Sigmoid colon (tissue), 7 donors: Measurements from ENCODE around the gene SND1. TPM values are rescaled to one million over a fixed set of nuclear protein-coding genes. Genes with fewer than 3 reads are reported as not detected.

Experiments
- DNase-seq: peaks from one replicate; pipeline ENCODE4 v3.0.0-alpha.2; 2019
- H3K27ac ChIP-seq, 4 donors: fragments of 200-600 bp; sonication (generic); one replicate each; pipeline ENCODE4 v1.5.1; 2016 to 2019; ENCODE audit warnings: mild to moderate bottlenecking in 1 of 4
- H3K27me3 ChIP-seq, 3 donors: fragments of 200-600 bp; sonication (generic); one replicate each; pipeline ENCODE4 v1.5.1; 2019; ENCODE audit warnings: mild to moderate bottlenecking in 1 of 3
- H3K36me3 ChIP-seq, 4 donors: fragments of 200-600 bp; sonication (generic); one replicate each; pipeline ENCODE4 v1.5.1; 2016 to 2019
- H3K4me1 ChIP-seq, 4 donors: fragments of 200-600 bp; sonication (generic); one replicate each; pipeline ENCODE4 v1.5.1; 2017 to 2019
- H3K4me3 ChIP-seq, 4 donors: fragments of 200-600 bp; sonication (generic); one replicate each; pipeline ENCODE4 v1.5.1; 2017 to 2019; ENCODE audit warnings: mild to moderate bottlenecking in 2 of 4, moderate library complexity in 1 of 4
- H3K9me3 ChIP-seq, 4 donors: fragments of 200-600 bp in 3 of 4; sonication (generic) in 3 of 4; one replicate each; pipeline versions ENCODE4 v1.5.1 to v1.6.1; 2013 to 2019
- EP300 ChIP-seq, 4 donors: sonication (generic); formaldehyde crosslinking; IDR thresholded peaks; one replicate each; pipeline ENCODE4 v1.6.1; 2017; ENCODE audit warnings: antibody characterized with exemption in 4 of 4
- POLR2A ChIP-seq, 2 donors: fragments of 450-650 bp; IDR thresholded peaks; one replicate each; pipeline ENCODE4 v1.6.1; 2016; ENCODE audit warnings: antibody characterized with exemption in 2 of 2, mild to moderate bottlenecking in 2 of 2, moderate library complexity in 2 of 2
- POLR2AphosphoS5 ChIP-seq, 4 donors: sonication (generic); formaldehyde crosslinking; IDR thresholded peaks; one replicate each; pipeline ENCODE4 v1.6.1; 2017; ENCODE audit warnings: antibody characterized with exemption in 4 of 4
- WGBS, 2 donors: extraction: QIAGEN DNeasy Blood & Tissue Kit; methylation state at CpG; one replicate each; pipeline ENCODE4 v1.1.7; 2013; 5-methylcytosine and 5-hydroxymethylcytosine counted together
- intact Hi-C: fragments of 100-400 bp; cut with DNase I; formaldehyde crosslinking; loops from one replicate; pipeline ENCODE4 v1.15.1; 2023
- polyA plus RNA-seq, 3 donors: library from polyadenylated mRNA; stranded (reverse); fragments of 200-250 nt; gene quantifications; one replicate each; pipeline ENCODE4 v1.2.3, GENCODE V29; 2013
- total RNA-seq, 4 donors: library from RNA; depleted of rRNA; stranded (reverse); fragments of >200 nt; gene quantifications; one replicate each; pipeline ENCODE4 v1.1.0, GENCODE V29; 2016
- TF ChIP-seq, protein P1 (sequence below), 4 experiments: fragments of 450-650 bp in 3 of 4; fragments of 200-600 bp in 1 of 4; IDR thresholded peaks; one replicate each; pipeline ENCODE4 v1.5.1; 2016 to 2019; ENCODE audit warnings: antibody characterized with exemption in 4 of 4, mild to moderate bottlenecking in 3 of 4, moderate library complexity in 2 of 4
- donor health status: healthy with polysubstance abuse.
- donor health status: Bipolar disorder and iron deficiency.
- donor health status: healthy.

Gene SND1
- total and polyA plus RNA-seq, 7 donors: 30.6 to 93.4 (median 71.3) TPM

DNA sequence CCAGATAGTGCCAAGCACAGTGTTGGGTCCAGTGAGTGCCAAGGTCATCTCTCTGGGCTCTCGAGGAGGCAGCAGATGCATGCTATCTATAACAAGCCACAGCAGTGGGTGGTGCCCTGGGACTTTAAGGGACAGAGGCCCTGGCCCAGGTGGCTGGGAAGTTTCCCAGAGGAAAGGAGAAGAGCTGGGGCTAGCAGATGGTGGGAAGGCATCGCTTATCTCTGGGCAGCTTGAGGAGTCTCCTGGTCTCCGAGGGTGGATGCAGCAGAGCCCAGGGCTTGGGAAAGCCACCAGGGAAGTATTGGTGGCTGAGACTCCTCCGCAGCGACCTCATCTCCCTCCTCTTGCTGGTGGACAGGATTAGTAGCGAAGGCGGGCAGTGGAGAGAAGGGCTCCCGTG, 442.7 kb downstream of the SND1 start:
- intact Hi-C loops: no loop called here
- peaks cover 0 to 46% (median 22%) of the 10 kb centered on the region in 4 donors for H3K36me3 ChIP-seq

DNA sequence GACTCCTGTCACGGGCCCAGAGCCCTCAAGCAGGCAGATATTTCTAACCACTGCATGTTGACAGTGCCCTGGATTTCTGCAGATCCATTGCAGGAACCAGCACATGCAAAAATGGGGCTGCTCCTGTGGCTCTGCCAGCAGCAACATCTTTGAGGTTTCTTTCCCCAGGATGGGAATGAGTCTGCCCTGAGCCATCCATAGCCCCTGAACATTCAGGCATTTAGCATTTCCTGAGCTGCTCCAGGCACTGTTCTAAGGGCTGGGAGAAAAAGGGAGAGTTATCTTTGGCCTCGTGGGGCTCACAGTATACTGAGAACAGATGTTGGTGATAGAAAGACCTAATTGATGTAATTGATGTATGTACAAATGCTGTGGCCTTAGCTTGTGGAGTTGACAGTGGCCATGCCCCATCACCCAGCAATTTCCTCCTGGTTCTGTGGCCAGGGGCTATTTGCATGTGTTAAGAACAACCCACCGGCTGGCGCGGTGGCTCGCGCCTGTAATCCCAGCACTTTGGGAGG, 445.3 kb downstream of the SND1 start:
- H3K9me3 ChIP-seq: no peaks in the 10 kb centered on the region
- WGBS, 2 donors: 93 to 97% methylated on average over 7 of the region's 7 CpGs

More for the DNA sequence above, 442.7 kb downstream of the SND1 start:
- no peak overlapping the region for H3K4me3 ChIP-seq
- DNase-seq: no peak
- H3K27ac ChIP-seq: no peak overlapping the region
- H3K27me3 ChIP-seq: no peaks in the 10 kb centered on the region
- H3K4me1 ChIP-seq: no peaks in the 10 kb centered on the region
- TF ChIP-seq, protein P1, sequence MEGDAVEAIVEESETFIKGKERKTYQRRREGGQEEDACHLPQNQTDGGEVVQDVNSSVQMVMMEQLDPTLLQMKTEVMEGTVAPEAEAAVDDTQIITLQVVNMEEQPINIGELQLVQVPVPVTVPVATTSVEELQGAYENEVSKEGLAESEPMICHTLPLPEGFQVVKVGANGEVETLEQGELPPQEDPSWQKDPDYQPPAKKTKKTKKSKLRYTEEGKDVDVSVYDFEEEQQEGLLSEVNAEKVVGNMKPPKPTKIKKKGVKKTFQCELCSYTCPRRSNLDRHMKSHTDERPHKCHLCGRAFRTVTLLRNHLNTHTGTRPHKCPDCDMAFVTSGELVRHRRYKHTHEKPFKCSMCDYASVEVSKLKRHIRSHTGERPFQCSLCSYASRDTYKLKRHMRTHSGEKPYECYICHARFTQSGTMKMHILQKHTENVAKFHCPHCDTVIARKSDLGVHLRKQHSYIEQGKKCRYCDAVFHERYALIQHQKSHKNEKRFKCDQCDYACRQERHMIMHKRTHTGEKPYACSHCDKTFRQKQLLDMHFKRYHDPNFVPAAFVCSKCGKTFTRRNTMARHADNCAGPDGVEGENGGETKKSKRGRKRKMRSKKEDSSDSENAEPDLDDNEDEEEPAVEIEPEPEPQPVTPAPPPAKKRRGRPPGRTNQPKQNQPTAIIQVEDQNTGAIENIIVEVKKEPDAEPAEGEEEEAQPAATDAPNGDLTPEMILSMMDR (IDR thresholded peaks at IDR 0.05): no peak
- no peak for TF ChIP-seq POLR2A (IDR thresholded peaks at IDR 0.05)
- H3K9me3 ChIP-seq: no peaks in the 10 kb centered on the region
- WGBS, 2 donors: 94% methylated on average over 8 of the region's 8 CpGs

DNA sequence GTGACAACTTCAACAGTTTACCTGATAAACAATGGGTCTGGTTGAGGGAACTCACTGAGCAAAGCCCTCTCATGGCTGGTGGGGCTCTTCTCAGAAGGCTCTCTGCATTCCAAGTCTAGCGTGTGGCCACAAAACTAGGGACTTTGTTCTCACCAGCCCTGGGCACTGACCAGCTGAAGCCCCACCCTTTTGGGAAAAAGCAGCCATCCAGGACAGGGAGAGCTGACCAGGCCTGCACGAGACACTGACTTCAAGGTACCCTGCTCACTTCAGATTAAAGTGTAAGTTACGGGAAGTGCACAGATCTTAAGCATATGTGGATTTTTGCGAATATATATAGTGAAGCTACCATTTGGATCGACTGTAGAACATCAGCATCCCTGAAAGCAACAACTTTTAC, 446.6 kb downstream of the SND1 start:
- 94 to 97% methylated on average over 5 of the region's 5 CpGs for WGBS, 2 donors
- no peak for TF ChIP-seq EP300 (IDR thresholded peaks at IDR 0.05)
- no peak for TF ChIP-seq POLR2A (IDR thresholded peaks at IDR 0.05)
- no peak for TF ChIP-seq POLR2AphosphoS5 (IDR thresholded peaks at IDR 0.05)
- TF ChIP-seq, protein P1 (IDR thresholded peaks at IDR 0.05): no peak

More for the DNA sequence above, 445.3 kb downstream of the SND1 start:
- intact Hi-C loops: no loop called here
- no peak overlapping the region for H3K27ac ChIP-seq
- no peak for DNase-seq
- H3K4me1 ChIP-seq: no peaks in the 10 kb centered on the region
- no peak overlapping the region for H3K4me3 ChIP-seq
- peaks cover 0 to 21% (median 9%) of the 10 kb centered on the region in 4 donors for H3K36me3 ChIP-seq
- TF ChIP-seq POLR2A (IDR thresholded peaks at IDR 0.05): no peak
- no peak for TF ChIP-seq EP300 (IDR thresholded peaks at IDR 0.05)
- TF ChIP-seq, protein P1 (IDR thresholded peaks at IDR 0.05): no peak
- TF ChIP-seq POLR2AphosphoS5 (IDR thresholded peaks at IDR 0.05): no peak
- peaks cover 0 to 4% (median 0%) of the 10 kb centered on the region in 3 donors for H3K27me3 ChIP-seq

DNA sequence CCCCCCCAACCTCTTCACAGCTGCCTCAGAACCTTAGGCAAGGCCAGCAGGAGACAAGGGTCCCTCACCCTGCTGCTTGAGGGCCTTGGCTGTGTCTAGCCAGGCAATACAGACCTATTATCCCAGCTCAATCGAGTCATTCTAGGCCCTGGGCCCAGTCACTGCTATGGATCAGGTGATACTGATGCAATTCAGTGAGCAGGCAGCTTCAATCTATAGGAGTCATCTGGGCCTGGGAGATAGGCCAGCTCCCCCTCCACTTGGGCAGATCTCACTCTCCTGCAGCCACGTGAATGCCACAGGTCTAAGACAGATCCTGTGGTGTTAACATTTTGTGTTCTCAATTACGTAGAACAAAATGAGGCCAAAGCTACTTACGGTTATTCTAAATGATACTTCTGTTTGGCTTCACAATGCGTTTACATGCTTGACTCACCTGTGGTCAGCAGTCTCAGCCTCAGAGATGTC, 447.2 kb downstream of the SND1 start:
- Histone ChIP-seq H3K9me3 (no peaks in the 10 kb centered on the region), H3K4me3 (no peak overlapping the region), H3K27ac (no peak overlapping the region), H3K4me1 (peaks cover 0 to 11% (median 7%) of the 10 kb centered on the region in 4 donors), H3K36me3 (peaks cover 0 to 6% (median under 1%) of the 10 kb centered on the region in 4 donors), H3K27me3 (peaks cover 0 to 23% (median 10%) of the 10 kb centered on the region in 3 donors)
- intact Hi-C loops: no loop called here
- no peak for DNase-seq
- WGBS, 2 donors: 91 to 93% methylated on average over 5 of the region's 5 CpGs
- no peak for TF ChIP-seq POLR2A (IDR thresholded peaks at IDR 0.05)
- TF ChIP-seq, protein P1 (IDR thresholded peaks at IDR 0.05): no peak
- no peak for TF ChIP-seq EP300 (IDR thresholded peaks at IDR 0.05)
- TF ChIP-seq POLR2AphosphoS5 (IDR thresholded peaks at IDR 0.05): no peak

More for the DNA sequence above, 446.6 kb downstream of the SND1 start:
- Histone ChIP-seq H3K4me3 (no peak overlapping the region), H3K27me3 (peaks cover 0 to 17% (median 5%) of the 10 kb centered on the region in 3 donors), H3K9me3 (no peaks in the 10 kb centered on the region), H3K27ac (no peak overlapping the region), H3K36me3 (peaks cover 0 to 7% (median 4%) of the 10 kb centered on the region in 4 donors), H3K4me1 (peaks cover 0 to 5% (median 1%) of the 10 kb centered on the region in 4 donors)
- DNase-seq: no peak
- intact Hi-C loops: no loop called here
